CD4-positive, alpha-beta T cell (primary cell): ENCODE measurements around the gene MRPL43. TPM values are rescaled to one million over a fixed set of nuclear protein-coding genes. Genes with fewer than 3 reads are reported as not detected.

Experiments used
- ATAC-seq: fragments of 200-7000 bp; cut with Tn5 transposase; one replicate; pipeline ENCODE4 v1.10.0; 2022; ENCODE audit warnings: mild to moderate bottlenecking; ENCODE audit not compliant: poor library complexity
- CTCF ChIA-PET: fragments of 350-600 bp; sonication (Branson Sonifier 250); formaldehyde crosslinking; loops from one replicate; lab custom pipeline; 2021; ENCODE audit warnings: antibody characterized with exemption, inconsistent platforms; lab: Charles Lee
- POLR2A ChIA-PET: fragments of 350-600 bp; sonication (Branson Sonifier 250); formaldehyde crosslinking; loops from one replicate; lab custom pipeline; 2021; ENCODE audit warnings: antibody characterized with exemption, inconsistent platforms; lab: Charles Lee
- DNase-seq, 14 experiments: peaks; one replicate each; pipeline ENCODE4 v3.0.0-alpha.2; 2013 to 2020; ENCODE audit warnings: mixed read lengths in 2 of 14
- H3K27ac ChIP-seq, 2 donors: one replicate each; pipeline versions ENCODE4 v1.5.1 to v1.7.0; 2013; ENCODE audit warnings: low read length in 2 of 2, low read depth in 1 of 2, mild to moderate bottlenecking in 1 of 2
- H3K27me3 ChIP-seq, 2 experiments: 1 replicate in 1 of 2; 2 replicates in 1 of 2; pipeline versions ENCODE4 v1.6.1 to v1.7.0; 2013; ENCODE audit warnings: low read length in 2 of 2, control low read depth in 1 of 2, mild to moderate bottlenecking in 1 of 2, moderate library complexity in 1 of 2; ENCODE audit not compliant: insufficient read depth in 2 of 2, control insufficient read depth in 1 of 2
- H3K36me3 ChIP-seq: one replicate; pipeline ENCODE4 v1.6.1; 2013; ENCODE audit warnings: low read length, control low read depth; ENCODE audit not compliant: insufficient read depth
- H3K4me1 ChIP-seq: one replicate; pipeline ENCODE4 v1.6.1; 2013; ENCODE audit warnings: low read length, control low read depth; ENCODE audit not compliant: insufficient read depth
- H3K4me3 ChIP-seq: one replicate; pipeline ENCODE4 v1.5.1; 2013; ENCODE audit warnings: mild to moderate bottlenecking, low read length, moderate library complexity
- H3K9me3 ChIP-seq, 2 experiments: 1 replicate in 1 of 2; 2 replicates in 1 of 2; pipeline versions ENCODE4 v1.6.1 to v1.7.0; 2013; ENCODE audit warnings: low read length in 2 of 2, mild to moderate bottlenecking in 2 of 2, control low read depth in 1 of 2, moderate library complexity in 1 of 2; ENCODE audit not compliant: control insufficient read depth in 1 of 2, insufficient read depth in 1 of 2
- H3K27ac Mint-ChIP-seq: one replicate; pipeline ENCODE4 v1.8.0; 2020; ENCODE audit warnings: mixed read lengths
- H3K27me3 Mint-ChIP-seq: one replicate; pipeline ENCODE4 v1.8.0; 2021; ENCODE audit warnings: mixed read lengths
- H3K36me3 Mint-ChIP-seq: one replicate; pipeline ENCODE4 v1.8.0; 2021; ENCODE audit warnings: low read depth, mixed read lengths
- H3K4me1 Mint-ChIP-seq: one replicate; pipeline ENCODE4 v1.8.0; 2021; ENCODE audit warnings: low read depth, mixed read lengths
- H3K4me3 Mint-ChIP-seq: one replicate; pipeline ENCODE4 v1.8.0; 2020; ENCODE audit warnings: mild to moderate bottlenecking, mixed read lengths
- H3K9me3 Mint-ChIP-seq: one replicate; pipeline ENCODE4 v1.8.0; 2020; ENCODE audit warnings: mixed read lengths
- CTCF ChIP-seq: fragments of 200-600 bp; IDR thresholded peaks from one replicate; pipeline ENCODE4 v1.8.0; 2022; ENCODE audit warnings: antibody characterized with exemption, mild to moderate bottlenecking
- intact Hi-C, 2 experiments: fragments of 100-400 bp; cut with DNase I in 1 of 2; cut with micrococcal nuclease in 1 of 2; formaldehyde crosslinking; loops; one replicate each; pipeline versions ENCODE4 v1.15.1 to v1.9.0; 2023 to 2025; cut with DNase I, micrococcal nuclease
- total RNA-seq, 174 experiments: library from RNA in 2 of 174; stranded (reverse) in 2 of 174; gene quantifications; one replicate each; pipeline ENCODE4 v1.2.3 and lab custom pipeline; 2021 to 2026

MRPL43 gene
- total RNA-seq, 2 experiments from 2014 or later, result 28.5 to 31.0 TPM

- no peaks in the 10 kb centered on the region for H3K36me3 ChIP-seq
- Mint-ChIP-seq H3K4me3 (peak overlapping the region; percentile 25), H3K27ac (no peak overlapping the region), H3K9me3 (no peaks in the 10 kb centered on the region), H3K4me1 (peaks cover 19% of the 10 kb centered on the region), H3K27me3 (no peaks in the 10 kb centered on the region), H3K36me3 (peaks cover 14% of the 10 kb centered on the region)
- ChIA-PET POLR2A (interaction anchor here (0.8 kb wide), 1 partner anchor 14 kb away, joined by 3 read pairs; no protein-coding TSS in a partner anchor), CTCF (interaction anchor here (1.0 kb wide), 1 partner anchor 14 kb away, joined by 3 read pairs; no protein-coding TSS in a partner anchor)
- H3K9me3 ChIP-seq, result no peaks in the 10 kb centered on the region
- H3K27ac ChIP-seq, result no peak overlapping the region
- ATAC-seq, result no peak
- H3K27me3 ChIP-seq, result no peaks in the 10 kb centered on the region
- peak in 2 of 14 experiments; percentile 35 to 55 for DNase-seq
- intact Hi-C loops, result no loop called here
- peaks cover 38% of the 10 kb centered on the region for H3K4me1 ChIP-seq
- no peak for TF ChIP-seq CTCF
- H3K4me3 ChIP-seq, result no peak overlapping the region
These were observed 41.4 kb upstream of the MRPL43 start for GRCh38 chr10:101028446-101029337.

- TF ChIP-seq CTCF, result no peak
- DNase-seq (no peak), ATAC-seq (no peak)
- Mint-ChIP-seq H3K36me3 (peaks cover 10% of the 10 kb centered on the region), H3K27me3 (peaks cover under 1% of the 10 kb centered on the region), H3K4me3 (no peak overlapping the region), H3K9me3 (no peaks in the 10 kb centered on the region), H3K4me1 (peaks cover 12% of the 10 kb centered on the region), H3K27ac (no peak overlapping the region)
- no peak overlapping the region for H3K27ac ChIP-seq
- CTCF ChIA-PET, result interaction anchor here (1.0 kb wide), 2 partner anchors 8 to 13 kb away, joined by 3 read pairs; no protein-coding TSS in a partner anchor
- POLR2A ChIA-PET, result no interaction called here
- no peaks in the 10 kb centered on the region for H3K27me3 ChIP-seq
- peaks cover 25% of the 10 kb centered on the region for H3K4me1 ChIP-seq
- H3K36me3 ChIP-seq, result no peaks in the 10 kb centered on the region
- no peak overlapping the region for H3K4me3 ChIP-seq
- H3K9me3 ChIP-seq, result no peaks in the 10 kb centered on the region
- intact Hi-C loops, result no loop called here
These were observed 39.9 kb upstream of the MRPL43 start for GRCh38 chr10:101027106-101027720.

GRCh38 chr10:101022967-101023705 lies 35.8 kb upstream of the MRPL43 start:
- Histone ChIP-seq H3K27ac (no peak overlapping the region), H3K36me3 (no peaks in the 10 kb centered on the region), H3K4me1 (peaks cover 12% of the 10 kb centered on the region), H3K4me3 (no peak overlapping the region), H3K27me3 (peaks cover 12 to 14% of the 10 kb centered on the region in 2 experiments), H3K9me3 (no peaks in the 10 kb centered on the region)
- no peak for TF ChIP-seq CTCF
- H3K27ac Mint-ChIP-seq, result no peak overlapping the region
- H3K9me3 Mint-ChIP-seq, result no peaks in the 10 kb centered on the region
- H3K4me3 Mint-ChIP-seq, result no peak overlapping the region
- no peak for DNase-seq
- H3K4me1 Mint-ChIP-seq, result peaks cover 4% of the 10 kb centered on the region
- ATAC-seq, result no peak
- ChIA-PET CTCF (interaction anchor here (1.1 kb wide), 1 partner anchor 40 kb away, joined by 3 read pairs; no protein-coding TSS in a partner anchor), POLR2A (no interaction called here)
- intact Hi-C loops, result no loop called here
- no peaks in the 10 kb centered on the region for H3K36me3 Mint-ChIP-seq
- peaks cover 33% of the 10 kb centered on the region for H3K27me3 Mint-ChIP-seq
